Stimulated activated CD4-positive, alpha-beta T cell treated with anti-CD3 and anti-CD28 coated beads, Interleukin-4, amount 100 ng/mL, for 48 hours (primary cell): ENCODE measurements around the gene HOXD9.

ENCODE experiments used
- DNase-seq, 2 donors: peaks; one replicate each; pipeline ENCODE4 v3.0.0-alpha.2; 2020; ENCODE audit warnings: low read depth in 2 of 2

The HOXD9 gene

DNA sequence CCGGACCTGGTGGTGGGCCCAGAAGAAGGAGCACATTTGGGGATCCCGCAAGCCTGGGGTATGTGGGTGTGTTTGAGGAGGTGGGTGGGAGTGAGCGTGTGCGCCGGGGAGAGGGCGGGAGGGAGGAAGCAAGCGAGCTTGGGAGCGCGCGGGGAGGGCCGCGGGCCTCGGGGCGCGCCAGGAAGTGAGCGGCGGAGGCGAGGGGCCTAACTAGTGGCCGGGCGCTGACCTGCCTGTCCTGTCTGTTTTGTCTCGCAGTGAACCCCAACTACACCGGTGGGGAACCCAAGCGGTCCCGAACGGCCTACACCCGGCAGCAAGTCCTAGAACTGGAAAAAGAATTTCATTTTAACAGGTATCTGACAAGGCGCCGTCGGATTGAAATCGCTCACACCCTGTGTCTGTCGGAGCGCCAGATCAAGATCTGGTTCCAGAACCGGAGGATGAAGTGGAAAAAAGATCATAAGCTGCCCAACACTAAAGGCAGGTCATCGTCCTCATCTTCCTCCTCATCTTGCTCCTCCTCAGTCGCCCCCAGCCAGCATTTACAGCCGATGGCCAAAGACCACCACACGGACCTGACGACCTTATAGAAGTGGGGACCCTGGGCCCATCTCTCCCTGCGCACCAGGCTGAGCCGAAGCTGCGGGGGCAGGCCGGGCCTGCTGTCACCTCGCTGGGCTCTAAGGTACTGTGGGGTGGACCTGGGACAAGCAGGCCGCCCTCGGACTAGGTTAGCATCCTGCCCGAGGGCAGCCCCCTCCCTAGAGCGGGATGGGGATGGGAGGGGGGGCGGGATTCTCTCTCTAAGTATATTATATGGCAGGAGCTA, 30.0 kb downstream of the HOXD9 start:
- no peak for DNase-seq

DNA sequence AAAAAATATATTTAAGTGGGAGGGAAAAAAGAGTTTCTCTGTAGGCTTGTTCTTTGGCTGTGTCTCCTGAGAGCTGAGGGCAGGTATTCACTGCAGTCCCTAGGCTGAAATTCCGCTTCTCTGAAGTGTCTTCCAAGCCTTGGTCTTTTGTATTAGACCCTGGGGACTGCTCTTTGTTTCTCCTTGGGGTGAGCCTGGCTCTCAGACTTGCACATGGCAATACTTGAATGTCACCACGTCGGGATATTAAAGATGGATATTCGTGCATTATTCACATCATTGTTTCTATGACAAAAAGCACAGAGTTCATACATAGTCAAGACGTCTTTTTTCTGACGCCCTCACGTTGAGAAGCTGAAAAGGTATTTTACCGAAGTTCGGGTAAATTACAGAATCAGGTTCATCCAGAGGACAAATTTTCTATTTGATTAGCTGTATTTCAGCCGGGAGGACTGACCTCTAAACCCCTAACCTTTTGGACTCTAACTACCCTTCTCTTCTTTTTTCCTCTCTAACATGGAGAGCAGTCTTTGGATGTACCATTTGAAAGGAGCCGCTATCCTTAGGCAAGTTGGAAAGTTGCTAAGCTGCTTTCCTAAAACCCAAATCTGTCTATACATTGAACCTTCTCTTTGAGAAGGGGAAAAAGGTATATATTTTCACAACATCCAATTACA, 32.2 kb downstream of the HOXD9 start:
- no peak for DNase-seq

DNA sequence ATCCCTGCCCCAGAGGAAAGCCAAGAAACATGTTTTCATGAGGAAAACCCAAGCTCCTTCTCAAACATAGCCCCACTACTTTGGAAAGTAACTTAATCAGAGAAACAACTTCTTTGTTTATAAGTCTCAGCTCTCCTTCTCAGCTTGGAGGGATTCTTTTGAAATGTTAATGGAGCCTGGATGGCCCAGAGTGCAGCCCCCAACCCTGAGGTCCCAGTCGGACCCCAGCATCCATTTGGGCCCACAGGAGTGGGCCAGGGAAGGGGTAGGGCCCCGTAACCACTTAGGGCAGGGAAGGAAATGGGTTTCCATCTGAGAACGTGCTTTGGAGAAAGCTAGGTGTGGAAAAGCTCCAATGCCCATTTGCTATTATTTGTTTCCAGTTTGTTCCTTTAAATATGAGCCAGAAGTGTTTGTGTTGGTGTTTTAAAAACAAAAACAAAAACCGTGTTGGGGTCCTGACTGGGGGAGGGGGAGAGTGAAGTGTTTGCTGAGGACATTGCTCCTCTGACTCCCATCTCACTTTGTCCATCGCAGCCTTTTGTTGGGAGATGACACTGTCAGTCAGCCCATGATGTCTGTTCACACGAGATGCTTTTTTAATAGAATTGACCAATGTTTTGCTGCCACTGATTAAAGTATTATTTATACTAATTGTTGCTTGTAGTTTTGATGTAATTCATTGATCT, 33.0 kb downstream of the HOXD9 start:
- no peak for DNase-seq

DNA sequence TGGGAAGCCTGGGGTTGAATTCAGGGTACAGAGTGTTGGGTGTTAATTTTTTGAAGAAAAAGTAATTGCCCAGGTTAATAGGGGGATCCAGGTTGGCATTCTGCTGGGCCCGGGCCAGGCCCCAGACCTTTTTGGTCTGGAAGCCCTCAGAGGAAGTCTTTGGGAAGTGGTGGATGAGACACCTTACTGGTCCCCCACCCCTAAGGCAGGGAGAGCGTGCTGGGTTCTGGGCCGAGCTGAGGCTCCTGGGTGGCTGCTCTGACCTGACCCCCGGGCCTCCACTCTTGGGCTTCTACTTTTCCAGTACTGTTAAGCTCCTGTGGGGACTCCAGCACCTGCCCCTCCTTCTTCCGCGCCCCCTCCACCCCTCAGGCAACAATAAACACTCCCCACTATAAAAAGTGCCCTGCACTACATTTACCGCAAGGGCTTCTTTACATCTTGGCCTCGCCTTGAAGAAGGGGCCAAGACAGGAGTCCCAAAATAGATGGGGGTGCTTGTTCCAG, 33.8 kb downstream of the HOXD9 start:
- DNase-seq: no peak

DNA sequence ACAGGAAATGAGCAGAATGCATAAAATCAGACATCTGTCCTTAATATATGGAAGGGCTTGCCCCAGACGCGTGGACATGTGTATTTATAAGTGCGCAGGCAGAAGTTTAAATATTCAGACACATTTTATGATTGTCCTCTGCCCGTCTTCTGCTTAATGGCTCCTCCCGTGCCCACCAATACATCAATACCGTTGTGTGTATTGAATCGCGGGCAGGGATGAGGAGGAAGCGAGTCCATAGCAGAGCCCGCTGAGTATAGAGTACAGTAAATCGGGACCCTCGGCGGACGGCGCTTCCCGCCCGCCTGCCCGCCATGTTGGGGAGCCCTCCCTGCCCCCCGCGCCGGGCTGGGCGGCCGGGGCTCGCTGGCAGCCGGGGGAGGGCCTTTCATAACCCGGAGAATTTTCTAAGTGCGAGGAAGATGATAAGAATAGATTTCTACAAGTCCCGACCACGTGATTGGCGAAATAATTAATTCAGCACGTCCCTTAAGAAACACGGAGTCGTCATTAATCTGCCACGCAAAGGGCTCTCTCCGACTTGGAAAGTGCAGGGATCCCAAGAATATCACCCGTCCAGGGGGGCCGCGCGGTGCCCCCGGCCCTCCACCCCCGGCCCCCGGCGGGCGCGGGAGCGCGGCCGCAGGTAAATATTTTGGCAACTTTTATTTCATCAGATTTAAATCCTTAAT, 34.4 kb downstream of the HOXD9 start, which contains the start of gene HOXD3:
Gene HOXD3 (plus strand): TSS at position 501 of the 692 bp plus-strand sequence. CDS start 11,808 bp downstream, outside the sequence.
- no peak for DNase-seq

DNA sequence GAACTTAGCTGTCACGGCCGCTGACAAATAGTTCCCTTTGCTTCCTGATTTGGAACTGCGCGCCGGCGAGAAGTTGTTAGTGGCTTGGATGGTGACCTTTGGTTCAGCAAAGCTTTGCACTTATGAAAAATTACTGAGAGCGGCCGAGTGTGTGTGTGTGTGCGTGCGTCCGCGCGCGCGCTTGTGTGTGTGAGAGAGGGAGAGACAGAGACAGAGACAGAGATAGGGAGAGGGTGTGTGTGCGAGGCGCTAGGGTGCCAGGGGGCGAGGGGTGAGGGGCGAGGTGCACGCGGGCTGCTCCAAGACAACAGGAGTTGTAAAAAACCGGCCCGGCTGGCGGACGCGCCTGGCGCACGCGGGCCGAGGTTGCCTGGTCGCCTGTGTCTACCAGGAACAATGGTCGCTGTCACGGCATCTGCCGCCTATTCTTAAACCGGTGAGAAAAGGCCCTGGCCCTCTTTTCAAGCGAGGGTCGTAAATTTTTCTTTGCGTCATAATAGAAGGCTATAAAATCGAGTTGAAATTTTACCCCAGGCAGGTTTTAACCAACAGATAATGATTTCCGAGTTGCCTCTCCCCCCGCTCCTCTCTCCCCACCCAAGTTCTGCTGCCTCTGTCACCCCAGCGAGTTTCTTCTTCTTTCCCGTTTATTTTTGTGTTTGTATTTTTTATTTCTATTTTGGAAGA, 35.1 kb downstream of the HOXD9 start:
- no peak for DNase-seq

DNA sequence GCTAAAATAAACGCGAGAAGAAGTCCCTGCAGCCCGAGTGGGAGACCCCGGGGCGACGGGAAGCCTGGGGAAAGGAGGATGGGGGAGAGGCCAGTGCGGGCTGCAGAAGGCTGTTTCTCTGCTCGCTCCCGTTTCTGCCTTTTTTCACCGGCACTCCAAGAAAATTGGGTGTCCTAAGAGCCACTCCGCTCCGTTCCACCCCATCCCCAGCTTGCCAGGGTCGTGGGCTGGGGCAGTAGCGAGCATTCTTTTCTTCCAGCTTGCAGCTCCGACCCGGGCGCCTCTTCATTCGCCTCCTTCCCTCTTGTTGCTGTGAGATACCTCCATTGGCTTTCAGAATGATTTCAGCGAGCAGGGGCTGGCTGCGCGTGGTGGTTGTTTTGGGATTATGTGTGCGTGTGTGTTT, 35.7 kb downstream of the HOXD9 start:
- DNase-seq: no peak

DNA sequence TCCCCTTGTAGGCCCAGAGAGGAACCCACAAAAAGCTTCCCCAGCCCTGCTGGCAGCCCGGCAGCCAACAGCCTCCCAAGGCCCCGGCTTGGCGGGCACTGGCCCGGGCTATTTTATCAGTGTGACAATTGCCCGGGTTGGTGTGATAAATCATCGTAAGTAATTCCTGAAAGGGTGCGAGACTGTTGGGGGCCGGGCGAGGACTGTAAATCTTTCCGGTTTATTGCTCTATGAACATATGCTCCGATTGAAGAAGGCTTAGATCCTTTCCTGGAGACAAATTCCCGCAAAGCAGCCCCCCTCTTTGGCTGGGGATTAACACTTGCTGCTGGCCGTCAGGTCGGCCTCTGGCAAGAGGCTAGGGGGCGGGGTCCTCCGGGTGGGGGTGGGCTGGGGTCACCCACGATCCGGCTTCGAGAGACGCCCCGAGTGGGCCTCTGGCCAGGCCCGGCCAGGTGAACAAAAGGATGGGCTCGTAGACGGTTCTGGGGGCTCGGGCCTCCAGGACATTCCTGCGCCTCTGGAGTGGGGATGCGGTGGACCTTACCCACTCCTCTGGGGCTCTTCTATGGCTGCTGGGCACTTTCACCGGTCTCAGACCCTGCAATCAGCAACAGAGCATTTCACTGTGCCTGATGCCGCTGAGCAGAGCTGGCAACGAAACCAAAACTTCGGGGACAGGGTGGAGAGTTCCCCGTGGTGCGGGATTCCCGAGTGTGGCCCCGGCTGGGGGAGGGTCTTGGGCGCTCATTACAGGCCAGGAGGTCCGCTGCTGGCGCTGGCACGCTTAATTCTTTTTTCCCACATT, 36.5 kb downstream of the HOXD9 start:
- DNase-seq: no peak

DNA sequence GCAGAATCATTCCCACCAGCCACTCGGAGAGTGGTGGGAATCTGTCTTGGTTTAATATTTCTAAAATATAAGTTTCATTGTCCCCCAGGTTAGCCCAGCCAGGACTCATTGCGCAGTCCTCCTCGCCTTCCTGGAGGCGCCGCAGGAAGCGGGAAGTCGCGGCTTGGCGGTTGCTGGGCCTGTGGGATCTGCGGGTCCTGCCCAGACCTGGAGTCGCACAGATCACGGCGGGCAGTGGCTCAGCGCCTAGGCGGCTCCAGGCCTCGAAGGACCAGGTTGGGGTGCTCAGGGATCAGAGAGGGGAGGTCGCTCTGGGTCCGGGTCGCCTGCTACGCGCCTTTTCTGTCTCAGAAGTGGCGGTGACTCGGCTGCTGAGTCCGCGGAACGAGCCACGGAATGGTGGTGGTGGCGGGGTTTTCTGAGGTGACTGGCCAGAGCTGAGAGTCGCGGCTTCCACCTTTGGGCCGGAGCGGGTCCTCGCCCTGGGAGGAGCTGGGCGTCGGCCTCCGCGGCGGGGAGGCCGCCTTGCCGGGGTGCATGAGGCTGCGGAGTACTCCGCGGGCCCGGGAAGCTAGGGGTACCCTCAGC, 37.2 kb downstream of the HOXD9 start:
- DNase-seq: no peak

DNA sequence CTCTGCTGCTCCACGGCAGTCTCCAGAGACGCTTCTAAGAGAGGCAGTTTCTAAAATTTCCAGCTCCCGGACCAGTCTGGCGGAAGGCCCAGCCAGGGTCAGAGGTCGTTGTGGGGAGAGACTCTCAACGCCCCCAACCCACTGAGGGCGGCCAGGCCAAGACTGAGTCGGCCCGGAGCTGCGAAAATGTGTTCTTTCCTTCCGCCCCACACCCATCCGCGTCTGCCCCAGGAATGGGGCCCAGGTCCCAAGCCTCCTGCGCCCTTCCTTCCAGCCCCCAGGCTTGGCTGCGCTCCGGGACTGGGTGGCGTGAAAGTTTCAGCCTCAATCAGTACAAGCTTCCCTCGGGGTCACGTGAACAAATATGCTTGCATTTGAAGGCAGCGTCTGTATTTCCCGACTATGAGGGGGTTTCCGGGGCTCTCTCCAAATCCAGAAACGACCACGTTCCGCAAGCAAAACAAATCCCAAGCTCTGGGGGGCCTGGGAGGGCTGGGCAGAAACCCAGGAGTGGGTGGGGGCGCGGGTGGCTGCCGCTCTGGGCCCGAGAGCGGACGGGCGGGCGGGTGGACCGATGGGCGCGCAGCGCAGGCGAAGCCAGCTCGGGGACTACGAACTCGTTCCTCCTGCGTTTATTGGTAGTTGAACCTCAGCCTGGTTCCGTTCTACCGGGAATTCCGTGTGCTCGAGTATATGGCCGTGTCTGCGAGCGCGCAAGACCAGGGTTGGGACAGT, 37.9 kb downstream of the HOXD9 start:
- DNase-seq: no peak

DNA sequence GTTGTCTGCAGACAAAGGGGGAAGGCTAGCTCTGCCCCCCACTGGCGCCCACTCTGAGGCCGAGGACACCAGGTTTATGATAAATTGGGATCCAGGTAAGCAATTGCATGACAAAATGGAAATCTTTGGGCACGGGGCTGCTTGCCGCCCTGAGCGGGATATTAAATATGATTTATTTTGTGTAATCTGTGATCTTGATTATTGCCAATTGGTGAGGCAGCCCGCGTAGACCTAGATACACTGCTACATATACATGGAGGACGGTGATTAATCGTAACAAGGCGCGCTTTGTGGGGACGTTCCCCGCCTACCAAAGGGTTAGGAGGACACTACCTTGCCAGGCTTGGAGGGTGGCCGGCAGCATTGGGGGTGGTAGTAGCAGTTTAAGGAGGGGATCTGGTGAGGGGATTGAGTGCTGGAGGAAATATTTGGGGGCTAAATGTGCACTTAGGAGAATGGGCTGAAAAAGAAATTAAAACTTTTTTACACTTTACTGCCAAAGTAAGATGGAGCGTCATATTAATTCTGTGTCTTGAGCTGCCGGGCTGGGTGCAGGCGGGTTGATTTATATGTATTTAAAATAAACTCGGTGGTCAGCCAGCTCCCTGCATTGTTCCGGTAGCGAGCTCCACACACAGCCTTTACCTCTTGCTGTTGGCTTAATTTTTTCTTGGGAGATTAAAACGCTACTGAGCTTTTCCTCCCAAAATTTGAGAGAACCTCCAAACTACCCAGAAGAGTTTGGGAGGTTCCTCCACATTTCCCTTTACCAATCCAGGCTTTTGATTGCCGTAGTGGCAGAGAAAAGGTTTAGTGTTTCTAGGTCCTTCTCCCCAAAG, 38.7 kb downstream of the HOXD9 start:
- DNase-seq: no peak

DNA sequence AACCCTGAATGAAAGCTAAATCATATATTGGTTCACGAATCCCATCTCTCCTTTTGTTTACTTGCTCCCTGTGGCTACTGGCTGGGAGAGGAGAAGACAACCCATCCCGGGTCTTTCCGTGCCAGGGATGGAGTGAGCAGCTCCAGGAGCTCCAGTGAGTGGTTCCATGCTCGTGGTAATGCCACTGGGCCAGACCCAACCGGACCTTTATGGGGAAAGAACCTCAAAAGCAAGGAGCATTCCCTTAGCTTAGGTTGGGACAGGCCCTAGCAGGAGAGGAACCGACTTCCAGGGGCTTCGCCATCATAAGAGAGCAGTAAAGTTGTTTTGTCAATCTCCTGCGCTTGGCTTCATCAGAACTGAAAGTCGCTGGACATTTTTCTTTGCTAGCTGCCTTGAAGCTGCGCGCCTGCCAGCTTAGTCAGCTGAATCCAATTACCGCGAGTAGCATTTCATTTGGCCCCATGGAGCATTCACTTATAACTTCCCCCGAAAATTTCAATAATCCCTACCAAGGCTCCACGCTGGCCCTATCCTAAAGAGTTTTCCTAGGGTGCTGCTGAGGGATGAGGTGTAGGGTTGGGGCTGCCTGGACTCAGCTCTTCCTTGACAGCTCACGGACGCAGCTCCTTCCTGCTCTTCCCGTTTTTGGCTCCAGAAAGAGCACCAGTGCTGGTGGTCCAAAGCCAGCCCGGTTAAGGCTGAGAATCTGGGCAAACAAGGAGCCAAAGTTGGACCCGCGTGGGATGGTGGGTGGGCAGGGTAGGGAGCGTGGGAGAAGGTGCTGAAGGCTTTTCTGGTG, 39.5 kb downstream of the HOXD9 start:
- DNase-seq: no peak

DNA sequence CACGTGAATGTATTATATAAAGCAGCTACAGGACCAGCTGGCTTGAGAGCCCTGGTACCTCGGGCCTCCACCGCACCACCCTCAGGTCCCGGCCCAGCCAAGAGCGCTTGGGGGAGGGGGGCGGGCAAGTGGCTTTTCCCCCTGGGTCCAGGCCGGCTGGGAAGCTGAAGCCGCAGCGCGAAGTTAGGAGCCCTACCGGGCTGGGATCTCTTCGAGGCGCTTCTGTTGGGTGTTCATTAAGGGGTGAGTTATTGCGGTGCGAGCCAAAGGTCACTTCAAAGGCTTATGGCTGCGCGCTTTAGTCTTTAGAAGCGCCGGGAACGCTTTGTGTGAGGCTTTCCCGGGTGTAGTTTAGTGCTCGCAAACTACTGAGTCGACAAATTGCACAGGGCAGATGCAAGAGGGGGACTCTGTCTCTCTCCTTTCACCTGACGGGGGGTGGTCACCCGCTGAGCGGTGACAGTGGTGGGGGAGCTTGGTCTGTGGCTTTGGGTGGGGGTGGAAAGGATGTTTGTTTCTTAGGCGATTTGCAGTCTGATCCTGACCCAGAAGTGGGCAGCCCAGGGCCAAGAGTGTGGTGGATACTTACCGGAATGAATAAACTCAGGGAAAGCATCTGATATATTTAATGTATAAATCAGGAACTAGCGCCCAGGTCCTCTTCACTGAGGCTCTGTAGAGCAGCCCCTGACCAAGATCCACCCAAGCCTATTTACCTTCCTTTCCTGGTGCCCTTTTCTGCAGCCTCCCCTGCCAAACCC, 40.6 kb downstream of the HOXD9 start:
- no peak for DNase-seq

DNA sequence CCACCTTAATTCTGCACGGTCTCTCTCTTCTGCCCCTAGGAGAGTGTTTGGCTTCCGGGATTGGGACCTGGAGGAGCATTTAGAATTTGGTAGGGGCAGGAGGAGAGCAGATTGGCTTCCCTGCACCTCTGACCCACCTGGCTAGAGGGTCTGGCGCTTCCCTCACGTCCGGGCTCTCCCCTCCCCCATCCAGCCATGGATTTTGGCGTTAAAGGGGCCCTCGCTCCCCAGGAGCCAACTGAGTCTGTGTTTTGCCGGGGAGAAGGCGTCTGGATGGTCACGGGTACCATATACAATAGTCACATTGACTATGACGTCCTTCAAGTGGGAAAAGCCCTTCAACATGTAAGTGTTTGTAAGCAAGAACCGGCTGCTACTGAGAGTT, 41.1 kb downstream of the HOXD9 start:
- no peak for DNase-seq

DNA sequence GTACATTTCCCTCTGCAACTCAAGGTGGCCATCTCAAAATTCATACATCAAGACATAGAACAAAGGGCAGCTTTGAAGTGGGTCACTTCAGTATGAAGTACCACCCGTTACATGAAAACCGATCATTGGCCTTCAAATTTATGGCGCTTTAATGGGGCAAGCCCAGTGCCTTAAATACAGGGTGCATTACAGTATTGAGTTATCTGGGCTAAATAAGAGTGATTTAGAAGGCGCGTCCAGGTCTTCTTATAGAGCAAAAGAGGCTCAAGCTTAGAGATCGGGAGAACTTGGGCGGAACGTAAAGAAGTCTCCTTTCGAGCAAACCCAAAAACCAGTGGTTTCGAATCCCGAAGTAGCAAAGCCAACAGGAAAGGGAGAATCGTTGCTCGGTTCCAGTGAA, 41.7 kb downstream of the HOXD9 start:
- DNase-seq: no peak

DNA sequence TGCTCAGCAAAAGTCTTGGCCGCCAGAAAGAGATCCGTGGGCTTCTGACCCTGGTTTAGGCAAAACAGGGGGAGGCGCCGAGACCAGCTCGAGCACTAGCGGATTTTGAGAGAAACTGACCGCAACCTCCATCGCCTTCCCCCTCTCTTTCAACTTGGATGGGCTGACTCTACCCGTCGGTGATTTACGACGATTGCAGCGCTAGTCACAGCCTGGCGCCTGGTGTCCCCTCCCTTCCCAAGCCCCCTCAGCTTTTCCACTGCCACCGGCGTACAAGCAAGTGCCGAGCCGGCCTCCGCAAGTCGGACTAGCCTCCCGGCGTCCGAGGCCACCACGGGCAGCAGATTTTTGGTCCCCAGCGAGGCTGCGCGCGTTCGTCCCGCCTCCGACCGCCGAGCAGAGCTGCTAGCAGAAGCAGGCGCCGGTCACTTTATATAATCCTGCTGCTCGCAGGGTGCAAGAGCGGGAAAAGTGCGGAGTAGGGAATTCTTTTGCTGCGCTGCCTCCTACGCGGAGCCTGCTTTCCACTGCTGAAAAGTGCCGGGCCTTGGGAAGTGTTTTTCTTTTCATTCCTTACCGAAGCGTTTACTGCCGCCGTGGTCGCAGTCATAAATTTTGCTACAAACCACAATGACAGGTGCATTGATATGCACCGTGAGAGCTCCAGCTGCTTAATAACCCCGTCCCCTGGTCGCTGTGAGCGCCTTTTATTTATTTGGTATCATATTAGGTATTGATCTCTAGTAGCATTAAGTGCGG, 42.3 kb downstream of the HOXD9 start:
- no peak for DNase-seq
